ENCODE results near the gene ASCC3. TPM values are rescaled to one million over a fixed set of nuclear protein-coding genes. Genes with fewer than 3 reads are reported as not detected.
A peak's percentile ranks its signal among the peaks of the same experiment; 100 is the strongest.
"Not testable (repeated sequence)": the region's sequence is repeated elsewhere in the genome, so short reads cannot be mapped to it uniquely, and the experiment has no call there.

Gene ASCC3
- total RNA-seq, 1 experiment from 2014 or later, result 38.9 TPM

- DNase-seq, result no peak
- Histone ChIP-seq H3K4me3 (ENCODE audit: insufficient read depth, low read depth, low read length) (no peak overlapping the region), H3K27me3 (ENCODE audit: control insufficient read depth, insufficient read depth, low read length) (no peaks in the 10 kb centered on the region), H3K36me3 (replicated peaks; ENCODE audit: control insufficient read depth, insufficient read depth, low read length) (no peaks in the 10 kb centered on the region)
These were observed 12.6 kb upstream of the ASCC3 start for GRCh38 chr6:100893743-100894142.

GRCh38 chr6:100892693-100893092, 11.6 kb upstream of the ASCC3 start:
- H3K36me3 ChIP-seq (replicated peaks; ENCODE audit: control insufficient read depth, insufficient read depth, low read length), result no peaks in the 10 kb centered on the region
- H3K27me3 ChIP-seq (ENCODE audit: control insufficient read depth, insufficient read depth, low read length), result no peaks in the 10 kb centered on the region
- H3K4me3 ChIP-seq (ENCODE audit: insufficient read depth, low read depth, low read length), result no peak overlapping the region
- peak; percentile 48 for DNase-seq

DNA sequence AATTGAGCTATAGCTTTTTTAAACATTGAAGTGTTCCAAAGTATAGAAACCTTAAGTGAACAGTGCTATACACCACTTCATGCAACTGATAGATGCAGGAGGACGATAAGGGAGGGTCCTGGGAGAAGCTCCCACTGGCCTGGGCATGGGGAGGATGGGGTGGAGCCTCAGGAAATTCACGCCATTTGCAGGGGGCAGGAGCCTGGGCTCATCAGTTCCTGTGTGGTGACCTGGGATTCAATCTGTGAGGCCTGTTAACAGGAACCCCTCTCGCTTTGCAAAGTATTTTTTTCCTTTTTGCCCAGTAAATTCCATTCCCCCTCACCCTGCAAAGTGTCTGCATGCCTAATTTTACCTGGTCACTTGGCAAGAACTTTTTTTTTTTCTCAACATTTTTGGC, 11.0 kb upstream of the ASCC3 start:
- DNase-seq, result peak; percentile 60
- Histone ChIP-seq H3K36me3 (replicated peaks; ENCODE audit: control insufficient read depth, insufficient read depth, low read length) (no peaks in the 10 kb centered on the region), H3K4me3 (ENCODE audit: insufficient read depth, low read depth, low read length) (no peak overlapping the region), H3K27me3 (ENCODE audit: control insufficient read depth, insufficient read depth, low read length) (no peaks in the 10 kb centered on the region)

GRCh38 chr6:100891079-100891478, 9.9 kb upstream of the ASCC3 start:
- no peaks in the 10 kb centered on the region for H3K36me3 ChIP-seq (replicated peaks; ENCODE audit: control insufficient read depth, insufficient read depth, low read length)
- H3K4me3 ChIP-seq (ENCODE audit: insufficient read depth, low read depth, low read length), result no peak overlapping the region
- H3K27me3 ChIP-seq (ENCODE audit: control insufficient read depth, insufficient read depth, low read length), result no peaks in the 10 kb centered on the region
- no peak for DNase-seq

DNA sequence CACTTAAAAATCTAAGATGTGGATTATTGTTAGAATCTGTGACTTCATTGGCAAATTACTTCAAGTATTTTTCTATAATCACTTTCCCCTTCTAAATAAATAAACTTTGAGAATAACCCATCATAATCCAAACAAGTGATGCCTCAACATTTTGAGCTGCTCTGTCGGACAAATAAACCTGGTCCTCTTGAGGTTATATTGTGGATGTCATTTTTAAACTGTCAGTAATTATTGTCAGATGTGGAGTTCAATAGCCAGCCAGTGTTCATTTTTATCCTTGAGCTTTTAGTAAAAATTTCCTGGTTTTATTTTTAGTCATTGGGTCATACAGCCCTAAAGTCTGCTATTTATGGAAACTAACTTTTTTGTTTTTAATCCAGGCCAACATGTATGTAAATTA, 9.5 kb upstream of the ASCC3 start:
- H3K36me3 ChIP-seq (replicated peaks; ENCODE audit: control insufficient read depth, insufficient read depth, low read length); DNase-seq; H3K4me3 ChIP-seq (ENCODE audit: insufficient read depth, low read depth, low read length); H3K27me3 ChIP-seq (ENCODE audit: control insufficient read depth, insufficient read depth, low read length): not testable (repeated sequence)

- DNase-seq, result no peak
- H3K4me3 ChIP-seq (ENCODE audit: insufficient read depth, low read depth, low read length), result no peak overlapping the region
- no peaks in the 10 kb centered on the region for H3K36me3 ChIP-seq (replicated peaks; ENCODE audit: control insufficient read depth, insufficient read depth, low read length)
- no peaks in the 10 kb centered on the region for H3K27me3 ChIP-seq (ENCODE audit: control insufficient read depth, insufficient read depth, low read length)
These were observed 8.2 kb upstream of the ASCC3 start for GRCh38 chr6:100889351-100889750.

DNA sequence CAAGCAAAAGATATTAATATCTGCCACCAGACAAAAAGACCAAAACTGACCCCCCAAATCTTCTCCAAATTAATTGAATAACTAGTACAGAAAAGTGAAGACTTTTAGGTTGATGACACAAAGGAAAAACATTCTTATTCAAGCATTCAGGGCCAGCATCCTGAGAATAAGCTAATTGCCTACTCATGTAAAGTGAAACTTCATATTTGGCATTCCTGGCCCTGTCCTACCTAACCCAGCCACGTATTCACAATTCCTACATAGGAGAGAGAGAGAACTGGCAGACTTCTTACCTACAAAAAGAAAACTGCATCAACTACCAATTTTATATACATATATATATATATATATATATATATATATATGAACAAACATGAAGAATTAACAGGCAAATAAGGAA, 4.9 kb upstream of the ASCC3 start:
- Histone ChIP-seq H3K27me3 (ENCODE audit: control insufficient read depth, insufficient read depth, low read length) (no peaks in the 10 kb centered on the region), H3K36me3 (replicated peaks; ENCODE audit: control insufficient read depth, insufficient read depth, low read length) (no peaks in the 10 kb centered on the region), H3K4me3 (ENCODE audit: insufficient read depth, low read depth, low read length) (no peak overlapping the region)
- DNase-seq, result peak; percentile 35

DNA sequence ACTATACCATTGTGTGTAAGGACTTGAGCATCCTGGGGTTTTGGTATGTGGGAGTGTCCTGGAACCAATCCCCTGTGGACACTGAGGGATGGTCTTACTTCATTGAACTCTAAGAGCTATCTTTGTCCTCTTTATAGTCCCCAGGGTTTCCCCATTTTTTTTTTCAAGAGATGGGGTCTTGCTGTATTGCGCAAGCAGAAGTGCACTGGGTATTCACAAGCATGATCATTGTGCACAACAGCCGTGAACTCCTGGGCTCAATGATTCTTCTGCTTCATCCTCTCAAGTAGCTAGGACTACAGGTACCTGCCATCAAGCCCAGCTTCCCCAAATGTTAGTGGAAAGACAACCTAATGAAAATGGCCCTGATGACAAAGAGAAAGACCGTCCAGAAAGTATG, 2.2 kb upstream of the ASCC3 start:
- no peak for DNase-seq
- Histone ChIP-seq H3K36me3 (replicated peaks; ENCODE audit: control insufficient read depth, insufficient read depth, low read length) (no peaks in the 10 kb centered on the region), H3K27me3 (ENCODE audit: control insufficient read depth, insufficient read depth, low read length) (no peaks in the 10 kb centered on the region), H3K4me3 (ENCODE audit: insufficient read depth, low read depth, low read length) (no peak overlapping the region)

GRCh38 chr6:100881707-100882040, 545 bp upstream of the ASCC3 start:
- H3K36me3 ChIP-seq (replicated peaks; ENCODE audit: control insufficient read depth, insufficient read depth, low read length), result no peaks in the 10 kb centered on the region
- no peak for DNase-seq
- H3K4me3 ChIP-seq (ENCODE audit: insufficient read depth, low read depth, low read length), result peak overlapping the region; percentile 79
- no peaks in the 10 kb centered on the region for H3K27me3 ChIP-seq (ENCODE audit: control insufficient read depth, insufficient read depth, low read length)

DNA sequence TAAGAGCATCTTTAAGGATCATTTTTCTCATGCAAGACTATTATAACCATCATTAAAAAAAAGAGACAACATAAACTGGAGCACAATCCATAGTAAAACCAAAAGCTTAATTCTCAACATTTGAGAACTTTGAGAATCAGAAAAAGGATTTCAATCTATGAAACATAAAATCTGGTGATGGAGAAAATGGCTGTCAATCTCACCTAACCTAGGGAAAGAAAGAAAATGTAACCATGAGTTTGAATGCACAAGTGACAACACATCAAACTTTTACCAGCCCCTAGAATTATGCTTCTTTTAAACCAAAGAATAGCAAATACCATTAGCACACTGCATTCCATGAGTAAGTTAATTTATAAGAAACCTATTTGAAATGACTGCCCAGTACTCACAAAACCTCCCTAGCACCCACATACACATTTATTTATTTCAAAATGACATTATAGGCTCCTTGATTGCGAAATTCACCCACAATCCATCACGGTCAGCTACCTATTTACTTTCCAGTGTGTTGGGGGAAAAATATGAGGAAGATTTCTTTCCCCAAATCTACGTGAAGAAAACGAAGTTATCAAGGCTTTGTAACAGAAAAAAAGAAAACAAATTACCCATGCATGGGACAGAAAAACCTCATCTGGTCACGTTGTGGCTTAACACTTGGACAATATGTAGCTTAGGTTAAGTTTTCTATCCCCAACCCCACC, 828 bp downstream of the ASCC3 start:
- Histone ChIP-seq H3K27me3 (ENCODE audit: control insufficient read depth, insufficient read depth, low read length) (no peaks in the 10 kb centered on the region), H3K4me3 (ENCODE audit: insufficient read depth, low read depth, low read length) (peak overlapping the region; percentile 79), H3K36me3 (replicated peaks; ENCODE audit: control insufficient read depth, insufficient read depth, low read length) (no peaks in the 10 kb centered on the region)
- DNase-seq, result no peak

DNA sequence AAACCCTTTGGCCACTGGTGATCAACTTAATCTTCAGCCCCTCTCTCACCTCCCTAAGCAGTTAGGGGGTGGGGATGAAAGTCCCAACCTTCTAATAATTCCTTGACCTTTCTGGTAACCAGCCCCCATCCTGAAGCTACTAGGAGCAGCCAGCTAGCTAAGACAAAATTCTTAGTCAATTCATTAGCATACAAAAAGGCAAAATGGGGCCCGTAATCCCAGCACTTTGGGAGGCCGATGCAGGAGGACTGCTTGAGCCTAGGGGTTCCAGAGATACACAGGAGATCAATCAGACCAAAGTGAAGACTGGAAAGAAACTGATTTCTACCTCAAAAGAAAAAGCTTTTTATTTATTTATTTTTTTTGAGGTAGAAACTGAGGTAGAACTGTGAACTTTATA, 1.8 kb downstream of the ASCC3 start:
- no peaks in the 10 kb centered on the region for H3K36me3 ChIP-seq (replicated peaks; ENCODE audit: control insufficient read depth, insufficient read depth, low read length)
- H3K4me3 ChIP-seq (ENCODE audit: insufficient read depth, low read depth, low read length), result no peak overlapping the region
- H3K27me3 ChIP-seq (ENCODE audit: control insufficient read depth, insufficient read depth, low read length), result no peaks in the 10 kb centered on the region
- DNase-seq, result no peak

- no peaks in the 10 kb centered on the region for H3K36me3 ChIP-seq (replicated peaks; ENCODE audit: control insufficient read depth, insufficient read depth, low read length)
- H3K27me3 ChIP-seq (ENCODE audit: control insufficient read depth, insufficient read depth, low read length), result no peaks in the 10 kb centered on the region
- H3K4me3 ChIP-seq (ENCODE audit: insufficient read depth, low read depth, low read length), result no peak overlapping the region
- no peak for DNase-seq
These were observed 3.3 kb downstream of the ASCC3 start for GRCh38 chr6:100877851-100878250.

DNA sequence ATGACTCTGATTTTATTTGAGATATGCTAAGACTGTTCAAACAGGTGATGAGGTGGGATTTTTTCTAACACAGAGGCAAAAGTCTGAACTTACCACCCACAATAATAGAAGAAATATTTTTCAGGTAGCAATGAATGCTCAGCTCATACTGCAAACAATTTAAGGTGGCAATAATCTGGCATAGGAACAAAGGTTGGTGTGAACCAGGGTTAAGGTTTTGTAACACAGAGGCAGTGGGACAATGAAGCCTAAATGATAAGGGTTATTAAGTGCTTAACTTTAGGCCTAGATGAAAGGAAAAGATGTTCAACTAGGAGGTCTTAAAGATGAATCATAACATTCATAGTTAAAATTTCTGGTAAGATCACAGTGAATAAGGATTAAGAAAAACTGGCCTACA, 4.9 kb downstream of the ASCC3 start:
- Histone ChIP-seq H3K36me3 (replicated peaks; ENCODE audit: control insufficient read depth, insufficient read depth, low read length) (no peaks in the 10 kb centered on the region), H3K4me3 (ENCODE audit: insufficient read depth, low read depth, low read length) (no peak overlapping the region), H3K27me3 (ENCODE audit: control insufficient read depth, insufficient read depth, low read length) (no peaks in the 10 kb centered on the region)
- DNase-seq, result no peak

- no peak for DNase-seq
- Histone ChIP-seq H3K4me3 (ENCODE audit: insufficient read depth, low read depth, low read length) (no peak overlapping the region), H3K36me3 (replicated peaks; ENCODE audit: control insufficient read depth, insufficient read depth, low read length) (peaks cover 5% of the 10 kb centered on the region), H3K27me3 (ENCODE audit: control insufficient read depth, insufficient read depth, low read length) (no peaks in the 10 kb centered on the region)
These were observed 15.6 kb downstream of the ASCC3 start for GRCh38 chr6:100865525-100865924.

DNA sequence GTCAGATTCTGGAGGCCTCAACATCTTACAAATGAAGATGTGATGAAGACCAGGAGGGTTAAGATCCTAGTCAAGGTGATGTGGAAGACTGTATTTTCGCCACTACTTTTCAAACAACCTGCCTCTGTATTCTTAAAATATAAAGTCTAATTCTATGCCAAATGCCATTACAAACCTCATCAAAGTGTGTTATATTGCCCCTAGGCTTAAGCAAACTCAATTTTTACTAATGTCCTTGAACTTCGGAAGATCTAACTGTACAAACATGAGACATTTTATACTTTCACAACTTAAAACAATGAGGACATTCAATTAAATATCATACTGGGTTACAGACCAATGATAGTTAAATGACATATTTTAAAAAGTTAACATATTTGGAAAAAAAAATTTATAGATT, 19.1 kb downstream of the ASCC3 start:
- no peaks in the 10 kb centered on the region for H3K27me3 ChIP-seq (ENCODE audit: control insufficient read depth, insufficient read depth, low read length)
- DNase-seq, result no peak
- H3K36me3 ChIP-seq (replicated peaks; ENCODE audit: control insufficient read depth, insufficient read depth, low read length), result peaks cover 7% of the 10 kb centered on the region
- H3K4me3 ChIP-seq (ENCODE audit: insufficient read depth, low read depth, low read length), result no peak overlapping the region

DNA sequence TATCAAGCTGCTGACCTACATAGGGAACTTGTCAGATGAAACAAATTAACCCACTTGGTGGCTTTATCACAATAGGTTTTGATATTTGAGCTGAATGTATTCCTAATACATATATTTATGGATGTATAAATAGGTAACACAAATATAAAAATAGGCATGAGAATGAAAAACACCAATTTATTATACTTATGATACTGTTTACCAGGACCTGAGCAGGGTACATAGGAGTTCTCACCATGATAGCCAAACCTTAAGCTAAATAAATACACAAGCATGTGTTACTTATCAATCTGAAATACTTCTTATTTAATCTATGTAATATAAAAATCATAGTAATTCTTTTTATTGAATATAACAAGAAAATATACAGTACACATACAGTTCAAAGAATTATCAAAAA, 25.0 kb downstream of the ASCC3 start:
- DNase-seq, result no peak
- no peaks in the 10 kb centered on the region for H3K27me3 ChIP-seq (ENCODE audit: control insufficient read depth, insufficient read depth, low read length)
- H3K4me3 ChIP-seq (ENCODE audit: insufficient read depth, low read depth, low read length), result no peak overlapping the region
- H3K36me3 ChIP-seq (replicated peaks; ENCODE audit: control insufficient read depth, insufficient read depth, low read length), result 0 out of 2 replicates have a peak, but pooled peaks cover 1% of the 10 kb centered on the region
